GM04503 (cell line): Measurements from ENCODE around the gene SLC1A4.
"Not testable (repeated sequence)": the region's sequence is repeated elsewhere in the genome, so short reads cannot be mapped to it uniquely, and the experiment has no call there.

Source experiments
- DNase-seq: peaks from one replicate; pipeline ENCODE4 v3.0.0-alpha.2; 2012; ENCODE audit warnings: low read depth

Gene SLC1A4

GRCh38 chr2:65026704-65027464 is 37.7 kb downstream of the SLC1A4 start:
- DNase-seq, result no peak

- DNase-seq, result no peak
Observed at GRCh38 chr2:65027616-65028244, 38.5 kb downstream of the SLC1A4 start.

GRCh38 chr2:65030476-65031332 is 41.5 kb downstream of the SLC1A4 start:
- no peak for DNase-seq

- no peak for DNase-seq
Observed at GRCh38 chr2:65031341-65032018, 42.3 kb downstream of the SLC1A4 start.

- DNase-seq, result no peak
Observed at GRCh38 chr2:65032019-65032975, 43.1 kb downstream of the SLC1A4 start.

- DNase-seq, result no peak
Observed at GRCh38 chr2:65033178-65033577, 44.0 kb downstream of the SLC1A4 start.

GRCh38 chr2:65033667-65034066 is 44.5 kb downstream of the SLC1A4 start:
- not testable (repeated sequence) for DNase-seq

- no peak for DNase-seq
Observed at GRCh38 chr2:65035351-65035943, 46.2 kb downstream of the SLC1A4 start.

- no peak for DNase-seq
Observed at GRCh38 chr2:65037178-65037577, 48.0 kb downstream of the SLC1A4 start.

- no peak for DNase-seq
Observed at GRCh38 chr2:65039640-65040039, 50.4 kb downstream of the SLC1A4 start.

GRCh38 chr2:65040400-65041261 is 51.4 kb downstream of the SLC1A4 start:
- no peak for DNase-seq

GRCh38 chr2:65043001-65043400 is 53.8 kb downstream of the SLC1A4 start:
- no peak for DNase-seq

GRCh38 chr2:65044097-65044735 is 55.0 kb downstream of the SLC1A4 start:
- DNase-seq, result no peak

- no peak for DNase-seq
Observed at GRCh38 chr2:65045651-65046050, 56.5 kb downstream of the SLC1A4 start.

- DNase-seq, result no peak
Observed at GRCh38 chr2:65046633-65047407, 57.6 kb downstream of the SLC1A4 start.

- DNase-seq, result no peak
Observed at GRCh38 chr2:65049010-65049639, 59.9 kb downstream of the SLC1A4 start.

- no peak for DNase-seq
Observed at GRCh38 chr2:65050931-65051330, 61.7 kb downstream of the SLC1A4 start.

- no peak for DNase-seq
Observed at GRCh38 chr2:65053199-65053598, 64.0 kb downstream of the SLC1A4 start.
